Osteoblast (primary cell): ENCODE results near the gene ATRNL1. TPM values are rescaled to one million over a fixed set of nuclear protein-coding genes. Genes with fewer than 3 reads are reported as not detected.
A peak's percentile ranks its signal among the peaks of the same experiment; 100 is the strongest.

Experiments used
- DNase-seq: peaks from one replicate; pipeline ENCODE4 v3.0.0; 2011; ENCODE audit warnings: low spot score, mixed read lengths; ENCODE audit not compliant: insufficient read length; ENCODE audit errors: missing footprints
- H2AFZ ChIP-seq: 2 replicates; pipeline ENCODE4 v1.6.0; 2011; ENCODE audit warnings: mild to moderate bottlenecking, low read length
- H3K27ac ChIP-seq: 2 replicates; pipeline ENCODE4 v1.5.1; 2011; ENCODE audit warnings: mild to moderate bottlenecking, low read depth, low read length, moderate library complexity
- H3K27me3 ChIP-seq: 2 replicates; pipeline ENCODE4 v1.6.0; 2012; ENCODE audit warnings: mild to moderate bottlenecking, control low read depth, inconsistent platforms, low read length, moderate library complexity; ENCODE audit not compliant: insufficient read depth
- H3K36me3 ChIP-seq: 2 replicates; pipeline ENCODE4 v1.5.1; 2011; ENCODE audit warnings: mild to moderate bottlenecking, low read length, control low read depth, moderate library complexity; ENCODE audit not compliant: insufficient read depth
- H3K4me1 ChIP-seq: 2 replicates; pipeline ENCODE4 v1.5.1; 2011; ENCODE audit warnings: mild to moderate bottlenecking, low read length, control low read depth, moderate library complexity; ENCODE audit not compliant: insufficient read depth
- H3K4me2 ChIP-seq: 2 replicates; pipeline ENCODE4 v1.6.0; 2011; ENCODE audit warnings: mild to moderate bottlenecking, low read length; ENCODE audit not compliant: insufficient read depth
- H3K4me3 ChIP-seq: fragments of 200-600 bp; sonication (generic); 3 replicates; pipeline ENCODE4 v1.5.1; 2012; ENCODE audit warnings: mild to moderate bottlenecking, low read length, inconsistent platforms; ENCODE audit not compliant: insufficient read depth
- H3K79me2 ChIP-seq: 2 replicates; pipeline ENCODE4 v1.6.0; 2012; ENCODE audit warnings: mild to moderate bottlenecking, low read length, control low read depth, inconsistent platforms; ENCODE audit not compliant: insufficient read depth
- H3K9me3 ChIP-seq: 2 replicates; pipeline ENCODE4 v1.5.1; 2011; ENCODE audit warnings: low read depth, low read length, control low read depth
- H4K20me1 ChIP-seq: 2 replicates; pipeline ENCODE4 v1.6.0; 2012; ENCODE audit warnings: mild to moderate bottlenecking, low read length, control low read depth; ENCODE audit not compliant: insufficient read depth
- total RNA-seq: library from RNA; depleted of rRNA; stranded (reverse); fragments of >200 nt; gene quantifications from 2 replicates; pipeline ENCODE4 v1.2.3, GENCODE V29; 2012
- TF ChIP-seq, protein P1 (sequence below): IDR thresholded peaks from 2 replicates; pipeline ENCODE4 v1.5.1; 2011; ENCODE audit warnings: mild to moderate bottlenecking, low read depth, low read length, moderate library complexity; ENCODE audit errors: extremely low read depth

The ATRNL1 gene
- total RNA-seq, 1 donor = 1.4 TPM

DNA sequence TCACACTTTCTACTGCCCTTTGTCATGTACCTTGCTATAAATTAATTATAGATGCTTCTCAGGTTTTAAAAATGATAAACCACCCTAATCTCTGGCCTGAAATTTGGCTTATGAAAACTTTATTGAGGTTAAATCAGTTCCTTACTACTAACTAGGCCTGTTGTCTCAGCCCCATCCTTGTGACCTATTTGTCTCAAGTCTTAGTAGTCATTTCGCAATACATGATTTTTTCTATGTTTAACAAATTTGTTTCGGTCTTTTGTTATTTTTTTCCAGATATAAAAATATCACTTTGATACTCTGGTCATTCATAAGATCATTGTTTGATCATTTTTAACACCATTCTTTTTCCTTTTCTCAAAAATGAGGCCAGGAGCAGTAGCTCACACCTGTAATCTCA is 768.3 kb downstream of the ATRNL1 start:
- TF ChIP-seq, protein P1, sequence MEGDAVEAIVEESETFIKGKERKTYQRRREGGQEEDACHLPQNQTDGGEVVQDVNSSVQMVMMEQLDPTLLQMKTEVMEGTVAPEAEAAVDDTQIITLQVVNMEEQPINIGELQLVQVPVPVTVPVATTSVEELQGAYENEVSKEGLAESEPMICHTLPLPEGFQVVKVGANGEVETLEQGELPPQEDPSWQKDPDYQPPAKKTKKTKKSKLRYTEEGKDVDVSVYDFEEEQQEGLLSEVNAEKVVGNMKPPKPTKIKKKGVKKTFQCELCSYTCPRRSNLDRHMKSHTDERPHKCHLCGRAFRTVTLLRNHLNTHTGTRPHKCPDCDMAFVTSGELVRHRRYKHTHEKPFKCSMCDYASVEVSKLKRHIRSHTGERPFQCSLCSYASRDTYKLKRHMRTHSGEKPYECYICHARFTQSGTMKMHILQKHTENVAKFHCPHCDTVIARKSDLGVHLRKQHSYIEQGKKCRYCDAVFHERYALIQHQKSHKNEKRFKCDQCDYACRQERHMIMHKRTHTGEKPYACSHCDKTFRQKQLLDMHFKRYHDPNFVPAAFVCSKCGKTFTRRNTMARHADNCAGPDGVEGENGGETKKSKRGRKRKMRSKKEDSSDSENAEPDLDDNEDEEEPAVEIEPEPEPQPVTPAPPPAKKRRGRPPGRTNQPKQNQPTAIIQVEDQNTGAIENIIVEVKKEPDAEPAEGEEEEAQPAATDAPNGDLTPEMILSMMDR = no peak
- Histone ChIP-seq H2AFZ (no peak overlapping the region), H3K79me2 (no peaks in the 10 kb centered on the region), H3K36me3 (no peaks in the 10 kb centered on the region), H3K4me2 (no peak overlapping the region), H3K27me3 (no peaks in the 10 kb centered on the region), H3K4me1 (peaks cover 4% of the 10 kb centered on the region), H3K4me3 (no peak overlapping the region), H4K20me1 (no peaks in the 10 kb centered on the region), H3K27ac (no peak overlapping the region), H3K9me3 (no peaks in the 10 kb centered on the region)
- no peak for DNase-seq

DNA sequence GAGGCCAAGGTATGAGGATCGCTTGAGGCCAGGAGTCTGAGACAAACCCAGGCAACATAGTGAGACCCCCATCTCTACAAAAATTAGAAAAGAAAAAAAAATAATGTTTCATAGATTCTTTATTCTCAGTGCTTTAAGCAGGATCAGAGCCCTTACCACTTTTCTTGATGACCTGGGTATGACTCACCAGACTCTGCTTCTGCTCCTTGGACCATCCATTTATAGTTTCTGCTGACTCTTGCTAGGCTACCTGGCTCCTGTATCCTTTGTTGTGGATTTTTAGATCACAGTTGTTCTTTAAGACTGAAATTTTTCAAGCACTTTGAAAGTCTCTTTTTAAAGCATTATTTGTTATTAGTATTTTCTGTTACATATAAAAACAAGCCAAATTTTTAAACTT is 768.7 kb downstream of the ATRNL1 start:
- Histone ChIP-seq H3K36me3 (no peaks in the 10 kb centered on the region), H3K9me3 (no peaks in the 10 kb centered on the region), H4K20me1 (no peaks in the 10 kb centered on the region), H3K27ac (no peak overlapping the region), H3K4me2 (no peak overlapping the region), H3K79me2 (no peaks in the 10 kb centered on the region), H3K27me3 (no peaks in the 10 kb centered on the region), H3K4me3 (no peak overlapping the region), H3K4me1 (peaks cover 4% of the 10 kb centered on the region), H2AFZ (no peak overlapping the region)
- TF ChIP-seq, protein P1 = no peak
- peak; percentile 53 for DNase-seq

DNA sequence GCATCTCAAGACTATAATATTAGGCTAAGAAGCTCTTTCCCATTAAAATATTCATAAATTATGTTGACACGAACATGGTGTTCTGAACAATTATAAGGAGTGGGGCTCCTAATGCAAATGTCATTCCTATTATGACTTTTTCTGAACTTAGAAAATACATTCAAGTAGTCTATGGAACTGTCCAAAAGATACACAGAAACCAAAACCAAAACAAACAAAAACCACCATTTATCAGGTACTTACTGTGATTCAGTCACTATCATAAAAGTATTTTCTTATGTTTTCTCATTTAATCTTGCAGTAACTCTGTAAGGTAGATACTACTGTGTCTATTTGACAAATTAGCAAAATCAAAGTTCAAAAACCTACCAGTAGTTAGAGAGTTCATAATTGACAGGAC is 773.0 kb downstream of the ATRNL1 start:
- Histone ChIP-seq H3K9me3 (no peaks in the 10 kb centered on the region), H3K27me3 (no peaks in the 10 kb centered on the region), H3K36me3 (no peaks in the 10 kb centered on the region), H4K20me1 (no peaks in the 10 kb centered on the region), H2AFZ (no peak overlapping the region), H3K4me1 (peaks cover 4% of the 10 kb centered on the region), H3K79me2 (no peaks in the 10 kb centered on the region), H3K4me2 (no peak overlapping the region), H3K27ac (no peak overlapping the region), H3K4me3 (no peak overlapping the region)
- DNase-seq = no peak
- TF ChIP-seq, protein P1 = no peak

DNA sequence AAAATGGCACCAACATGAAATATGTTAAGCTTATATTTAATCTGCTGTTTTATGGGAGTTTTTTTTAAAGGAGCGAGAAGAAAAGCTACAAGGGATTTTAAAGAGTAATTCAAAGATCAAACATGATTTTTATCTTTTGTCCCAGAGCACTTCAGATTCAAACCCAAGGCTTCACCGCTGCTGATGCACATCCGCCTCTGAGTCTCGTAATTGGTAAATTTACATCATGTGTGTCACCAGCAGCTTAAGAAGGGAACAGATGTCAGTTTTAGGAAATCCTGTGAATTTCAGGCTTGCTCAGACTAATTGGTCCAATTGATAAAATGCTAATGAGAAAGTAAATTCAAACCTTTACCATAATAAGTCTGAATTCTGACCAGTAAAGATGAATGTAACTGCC is 773.5 kb downstream of the ATRNL1 start:
- H4K20me1 ChIP-seq = no peaks in the 10 kb centered on the region
- peaks cover under 1% of the 10 kb centered on the region for H3K4me1 ChIP-seq
- H3K4me3 ChIP-seq = no peak overlapping the region
- TF ChIP-seq, protein P1 = no peak
- no peaks in the 10 kb centered on the region for H3K36me3 ChIP-seq
- no peak for DNase-seq
- no peaks in the 10 kb centered on the region for H3K79me2 ChIP-seq
- H3K27ac ChIP-seq = no peak overlapping the region
- no peak overlapping the region for H2AFZ ChIP-seq
- H3K9me3 ChIP-seq = no peaks in the 10 kb centered on the region
- H3K27me3 ChIP-seq = no peaks in the 10 kb centered on the region
- no peak overlapping the region for H3K4me2 ChIP-seq
